HL-60/S4 treated with phorbol 12-myristate 13-acetate at 8.2 ng/mL for 4 days and 3 days (cell line): ENCODE measurements around the gene SETD1B.

ENCODE experiments used
- in situ Hi-C: fragments of 300-500 bp; cut with MboI; formaldehyde crosslinking; loops from 2 replicates; pipeline ENCODE4 v1.15.0; 2022; ENCODE audit warnings: low sequenced_read_pairs

SETD1B gene

DNA sequence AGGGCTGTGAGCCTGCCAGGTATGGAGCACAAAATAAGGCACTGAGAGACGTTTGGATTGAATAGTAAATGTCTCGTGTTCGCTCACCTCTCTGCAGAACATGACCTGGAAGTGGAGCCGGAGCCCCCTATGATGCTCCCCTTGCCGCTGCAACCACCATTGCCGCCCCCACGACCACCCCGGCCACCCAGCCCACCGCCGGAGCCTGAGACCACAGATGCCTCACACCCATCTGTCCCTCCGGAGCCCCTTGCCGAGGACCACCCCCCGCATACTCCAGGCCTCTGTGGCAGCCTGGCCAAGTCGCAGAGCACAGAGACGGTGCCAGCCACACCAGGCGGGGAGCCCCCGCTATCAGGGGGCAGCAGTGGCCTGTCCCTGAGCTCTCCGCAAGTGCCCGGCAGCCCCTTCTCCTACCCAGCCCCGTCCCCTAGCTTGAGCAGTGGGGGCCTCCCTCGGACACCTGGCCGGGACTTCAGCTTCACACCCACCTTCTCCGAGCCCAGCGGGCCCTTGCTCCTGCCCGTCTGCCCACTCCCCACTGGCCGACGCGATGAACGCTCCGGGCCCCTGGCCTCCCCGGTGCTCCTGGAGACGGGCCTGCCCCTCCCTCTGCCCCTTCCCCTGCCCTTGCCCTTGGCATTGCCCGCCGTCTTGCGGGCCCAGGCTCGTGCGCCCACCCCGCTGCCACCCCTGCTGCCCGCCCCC is 18.7 kb downstream of the SETD1B start:
- in situ Hi-C loops = no loop called here

DNA sequence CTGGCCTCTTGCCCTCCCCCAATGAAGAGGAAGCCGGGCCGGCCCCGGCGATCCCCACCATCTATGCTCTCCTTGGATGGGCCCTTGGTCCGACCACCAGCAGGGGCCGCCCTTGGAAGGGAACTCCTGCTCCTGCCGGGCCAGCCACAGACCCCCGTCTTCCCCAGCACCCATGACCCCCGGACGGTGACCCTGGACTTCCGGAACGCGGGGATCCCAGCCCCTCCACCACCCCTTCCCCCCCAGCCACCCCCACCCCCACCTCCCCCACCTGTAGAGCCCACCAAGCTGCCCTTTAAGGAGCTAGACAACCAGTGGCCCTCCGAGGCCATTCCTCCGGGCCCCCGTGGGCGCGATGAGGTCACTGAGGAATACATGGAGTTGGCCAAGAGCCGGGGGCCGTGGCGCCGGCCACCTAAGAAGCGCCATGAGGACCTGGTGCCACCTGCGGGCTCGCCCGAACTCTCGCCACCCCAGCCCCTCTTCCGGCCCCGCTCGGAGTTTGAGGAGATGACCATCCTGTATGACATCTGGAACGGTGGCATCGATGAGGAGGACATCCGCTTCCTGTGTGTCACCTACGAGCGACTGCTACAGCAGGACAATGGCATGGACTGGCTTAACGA is 19.4 kb downstream of the SETD1B start:
- in situ Hi-C loops = no loop called here

DNA sequence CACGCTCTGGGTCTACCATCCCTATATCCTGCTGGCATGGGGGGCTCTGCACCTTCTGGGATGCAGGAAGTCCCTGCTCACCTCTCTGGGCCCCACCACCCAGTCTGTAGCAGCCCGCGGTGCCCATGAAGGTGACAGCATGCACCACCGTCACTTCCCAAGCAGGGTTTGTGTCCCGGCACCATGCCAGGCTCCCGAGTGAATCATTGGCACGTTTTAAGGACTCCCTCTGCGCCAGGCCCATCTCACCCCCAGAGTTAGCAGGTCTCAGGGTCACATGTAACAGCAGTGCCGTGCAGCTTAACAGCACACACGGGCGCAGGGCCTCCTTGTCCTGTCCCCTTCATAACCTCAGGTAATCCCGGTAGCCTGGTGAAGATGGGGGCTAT is 19.9 kb downstream of the SETD1B start:
- in situ Hi-C loops = no loop called here

DNA sequence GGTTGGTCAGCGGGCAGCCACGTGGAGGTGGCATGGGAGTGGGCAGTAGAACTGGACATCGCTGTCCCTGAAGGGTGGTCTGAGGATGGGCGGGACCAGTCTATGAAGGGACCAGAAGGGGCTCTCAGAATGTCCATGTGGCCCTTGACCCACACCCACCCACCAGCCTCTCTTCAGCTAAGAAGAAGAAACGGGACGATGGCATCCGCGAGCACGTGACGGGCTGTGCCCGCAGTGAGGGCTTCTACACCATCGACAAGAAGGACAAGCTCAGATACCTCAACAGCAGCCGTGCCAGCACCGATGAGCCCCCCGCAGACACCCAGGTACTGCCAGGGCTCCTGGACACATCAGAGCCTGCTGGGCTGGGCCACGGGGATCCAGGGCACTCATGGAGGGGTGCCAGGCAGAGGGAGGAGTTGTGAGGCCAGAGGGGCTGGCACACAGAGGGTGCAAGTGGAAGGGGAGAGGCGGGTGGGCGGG is 21.3 kb downstream of the SETD1B start:
- in situ Hi-C loops = no loop called here

DNA sequence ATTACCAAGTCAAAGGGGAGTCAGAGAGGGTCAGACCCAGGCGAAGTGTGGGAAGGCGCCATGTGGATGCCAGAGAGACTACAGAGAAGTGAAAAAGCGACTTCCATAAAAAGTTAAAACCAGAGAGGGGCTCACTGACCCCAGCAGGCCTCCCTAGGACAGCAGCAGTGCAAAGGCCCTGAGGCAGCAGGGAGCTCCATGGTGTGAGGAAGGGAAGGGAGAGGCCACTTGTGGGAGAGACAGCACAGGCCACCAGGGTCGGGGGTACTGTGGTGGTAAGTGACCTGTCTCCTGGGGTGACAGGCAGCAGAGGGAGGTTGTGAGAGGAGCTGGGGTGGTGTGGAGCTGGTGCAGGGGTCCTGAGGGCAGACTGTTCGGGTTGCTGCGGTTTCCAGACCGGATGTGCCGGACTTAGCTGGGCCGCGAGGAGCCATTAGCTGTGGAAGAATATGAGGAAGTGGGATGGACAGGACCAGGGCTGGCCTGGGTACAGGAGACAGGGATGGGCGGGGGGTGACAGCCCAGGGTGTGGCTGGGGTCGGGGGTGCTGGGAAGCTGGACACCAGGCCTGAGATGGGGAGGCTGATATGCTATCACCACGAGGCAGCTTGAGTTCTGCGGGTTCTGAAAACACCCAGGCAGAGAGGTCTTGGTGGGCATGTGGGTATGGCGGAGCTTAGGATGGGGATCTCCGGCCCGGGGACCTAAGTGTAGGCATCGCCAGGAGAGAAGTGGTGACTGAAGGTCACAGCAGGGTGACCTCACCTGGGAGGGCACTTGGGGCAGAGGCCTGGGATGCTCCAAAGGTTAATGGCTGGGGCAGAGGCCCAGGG is 22.7 kb downstream of the SETD1B start:
- in situ Hi-C loops = no loop called here

DNA sequence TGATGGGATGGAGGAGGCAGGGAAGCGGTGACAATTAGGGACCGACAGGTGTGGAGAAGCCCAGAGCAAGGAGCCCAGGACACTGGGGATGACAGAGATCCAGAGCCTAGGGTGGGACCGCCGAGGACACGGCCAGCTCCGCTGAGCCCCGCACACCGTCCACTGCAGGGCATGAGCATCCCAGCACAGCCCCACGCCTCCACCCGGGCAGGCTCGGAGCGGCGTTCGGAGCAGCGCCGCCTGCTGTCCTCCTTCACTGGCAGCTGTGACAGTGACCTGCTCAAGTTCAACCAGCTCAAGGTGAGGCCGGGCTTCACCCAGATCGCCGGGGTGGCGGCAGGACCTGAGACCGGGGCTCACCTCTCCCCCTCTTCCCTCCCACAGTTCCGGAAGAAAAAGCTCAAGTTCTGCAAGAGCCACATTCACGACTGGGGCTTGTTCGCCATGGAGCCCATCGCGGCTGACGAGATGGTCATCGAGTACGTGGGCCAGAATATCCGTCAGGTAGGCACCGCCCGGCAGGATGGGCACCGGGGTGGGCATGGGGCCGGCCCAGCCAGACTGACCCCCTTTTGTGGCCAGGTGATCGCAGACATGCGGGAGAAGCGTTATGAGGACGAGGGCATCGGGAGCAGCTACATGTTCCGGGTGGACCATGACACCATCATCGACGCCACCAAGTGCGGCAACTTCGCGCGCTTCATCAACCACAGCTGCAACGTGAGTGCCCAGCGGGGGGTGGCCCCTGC is 23.7 kb downstream of the SETD1B start:
- in situ Hi-C loops = no loop called here

DNA sequence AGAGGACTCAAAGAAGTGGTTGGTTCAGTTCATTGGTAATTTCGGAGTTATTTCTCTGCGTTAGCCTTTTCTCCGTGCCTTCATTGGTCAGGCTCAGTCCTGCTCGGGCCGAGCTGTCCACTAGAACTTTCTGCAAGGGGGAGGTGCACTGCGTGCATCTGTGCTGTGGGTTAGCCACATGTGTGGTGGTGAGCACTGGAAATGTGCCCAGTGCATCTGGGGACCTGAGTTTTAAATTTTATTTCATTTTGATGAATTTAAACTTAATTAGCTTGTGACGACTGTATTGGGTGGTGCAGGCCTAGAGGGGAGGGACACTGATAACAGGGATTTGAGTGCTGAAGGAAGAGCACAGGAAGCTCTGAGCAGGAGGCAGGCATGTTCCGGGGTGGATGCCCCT is 24.5 kb downstream of the SETD1B start:
- in situ Hi-C loops = no loop called here

DNA sequence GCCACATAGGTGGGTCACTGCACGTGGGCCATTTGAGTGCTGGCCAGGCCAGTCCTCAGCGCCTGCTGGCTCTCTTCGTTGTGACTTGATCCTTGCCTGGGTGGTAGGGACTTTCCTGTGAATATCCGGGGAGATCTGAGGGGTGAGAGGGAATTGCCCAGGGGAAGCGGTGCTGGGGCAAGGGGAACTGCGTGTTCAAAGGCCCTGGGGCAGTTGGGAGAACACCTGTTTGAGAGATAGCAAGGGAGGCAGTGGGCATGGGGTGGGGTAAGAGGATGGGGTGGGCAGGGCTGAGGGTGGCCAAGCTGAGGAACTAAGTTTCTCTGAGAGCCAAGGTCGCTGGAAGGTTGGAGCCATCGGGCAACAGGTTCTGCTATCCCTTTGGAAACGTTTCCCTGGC is 25.0 kb downstream of the SETD1B start:
- in situ Hi-C loops = no loop called here

DNA sequence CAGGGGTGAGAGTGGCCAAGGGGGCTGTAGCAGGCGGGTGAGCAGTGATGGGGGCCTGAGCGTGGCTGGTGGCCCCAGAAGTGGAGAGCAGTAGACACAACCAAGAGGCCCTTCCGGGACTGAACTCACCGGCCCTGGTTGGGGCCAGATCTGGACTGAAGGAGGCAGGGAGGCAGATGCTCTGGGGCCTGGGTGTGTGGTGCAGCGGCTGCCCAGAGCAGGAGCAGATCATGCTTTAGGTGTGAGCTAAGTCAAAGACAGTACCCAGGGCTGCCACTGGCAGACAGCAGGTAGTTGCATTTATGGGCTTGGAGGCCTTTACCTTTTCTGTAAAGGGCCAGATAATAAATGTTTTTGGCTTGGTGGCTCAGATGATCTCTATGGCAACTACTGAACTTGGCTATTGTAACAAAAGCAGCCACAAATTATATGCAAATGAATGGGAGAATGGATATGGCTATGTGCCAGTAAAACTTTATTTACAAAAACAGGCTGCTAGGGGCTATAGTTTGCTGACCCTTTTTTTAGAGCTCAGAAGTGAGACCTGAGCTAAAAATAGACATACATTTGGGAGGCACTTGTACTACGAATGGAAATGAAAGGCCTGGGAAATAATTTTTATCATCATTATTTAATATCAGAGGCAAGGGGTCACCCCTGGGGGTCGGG is 25.6 kb downstream of the SETD1B start:
- in situ Hi-C loops = no loop called here

DNA sequence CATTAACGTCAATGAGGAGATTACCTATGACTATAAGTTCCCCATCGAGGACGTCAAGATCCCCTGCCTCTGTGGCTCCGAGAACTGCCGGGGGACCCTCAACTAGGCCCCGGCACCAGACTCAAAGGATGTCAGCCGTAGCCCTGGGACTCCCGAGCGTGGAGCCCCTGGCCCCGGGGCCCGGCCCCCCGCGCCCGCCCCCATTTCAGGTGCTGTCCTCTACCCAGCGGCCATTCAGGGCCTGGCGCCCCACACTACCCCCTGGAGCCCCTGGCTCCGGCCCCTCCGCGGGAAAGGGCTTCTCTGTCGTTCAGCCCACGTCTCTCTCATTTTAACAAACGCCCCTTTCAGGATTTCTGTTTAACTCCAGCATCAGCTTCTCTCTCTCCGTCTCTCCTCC is 26.3 kb downstream of the SETD1B start:
- in situ Hi-C loops = no loop called here

DNA sequence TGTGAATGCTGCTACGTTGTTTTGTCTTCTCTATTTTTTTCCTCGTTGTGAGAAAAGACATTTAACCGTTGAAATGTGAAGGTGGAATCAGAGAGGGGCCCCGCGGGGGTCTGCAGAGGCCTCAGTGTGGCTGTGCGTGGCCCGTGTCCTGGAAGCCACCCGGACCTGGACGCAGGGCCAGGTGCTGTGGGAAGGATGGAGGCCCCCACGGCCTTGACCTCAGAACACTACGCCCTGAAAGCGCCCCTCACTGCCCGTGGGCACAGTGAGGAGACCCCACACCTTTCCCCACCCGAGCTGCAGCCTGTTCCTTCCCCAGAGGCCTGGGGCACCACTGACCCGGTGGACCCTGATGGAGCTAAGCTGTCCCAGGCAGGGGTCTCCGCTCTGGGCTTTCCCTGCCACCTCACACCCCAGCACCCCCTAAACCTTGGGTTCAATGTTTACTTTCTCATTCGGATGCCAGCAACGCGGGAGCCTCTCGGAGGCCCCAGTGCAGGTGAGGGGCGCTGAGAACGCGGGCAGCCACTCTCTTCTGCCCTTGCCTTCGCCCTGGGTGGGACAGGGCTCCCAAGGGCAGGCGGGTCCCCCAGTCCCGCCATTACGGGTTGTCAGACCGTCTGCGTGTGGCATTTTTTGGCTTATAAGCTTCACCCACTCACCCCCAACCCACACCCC is 26.9 kb downstream of the SETD1B start:
- in situ Hi-C loops = no loop called here

DNA sequence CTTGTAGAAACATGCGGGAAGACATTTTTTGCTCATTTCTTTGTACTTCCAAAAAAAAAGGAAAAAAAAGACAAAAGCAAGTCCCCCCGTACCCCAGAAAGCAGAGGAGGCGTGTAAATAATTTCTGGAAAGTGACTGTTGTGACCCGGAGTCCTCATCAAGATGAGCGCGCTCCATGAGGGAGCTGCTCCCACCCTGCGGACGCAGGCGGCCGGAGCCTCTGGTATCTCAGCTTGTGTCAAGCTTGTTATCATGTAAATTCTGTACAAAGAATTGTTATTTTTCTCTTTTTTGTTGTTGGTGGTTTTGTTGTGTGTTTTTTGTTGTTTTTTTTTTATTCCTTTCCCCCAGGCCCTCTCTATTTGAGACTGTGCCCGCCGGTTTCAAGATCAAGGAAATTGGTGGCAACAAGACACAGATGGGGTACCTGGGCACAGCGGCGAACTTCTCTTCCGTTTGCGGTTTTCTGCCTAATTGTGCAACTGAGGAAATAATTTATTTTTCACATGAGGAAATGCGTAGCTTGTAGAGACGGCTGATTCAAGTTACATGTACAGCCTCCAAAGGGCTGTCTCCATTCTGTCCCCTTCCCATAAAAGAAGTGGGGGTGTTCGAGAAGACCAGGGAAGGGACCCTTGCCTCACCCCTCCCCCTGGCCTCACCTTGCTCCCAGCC is 27.9 kb downstream of the SETD1B start:
- in situ Hi-C loops = no loop called here

DNA sequence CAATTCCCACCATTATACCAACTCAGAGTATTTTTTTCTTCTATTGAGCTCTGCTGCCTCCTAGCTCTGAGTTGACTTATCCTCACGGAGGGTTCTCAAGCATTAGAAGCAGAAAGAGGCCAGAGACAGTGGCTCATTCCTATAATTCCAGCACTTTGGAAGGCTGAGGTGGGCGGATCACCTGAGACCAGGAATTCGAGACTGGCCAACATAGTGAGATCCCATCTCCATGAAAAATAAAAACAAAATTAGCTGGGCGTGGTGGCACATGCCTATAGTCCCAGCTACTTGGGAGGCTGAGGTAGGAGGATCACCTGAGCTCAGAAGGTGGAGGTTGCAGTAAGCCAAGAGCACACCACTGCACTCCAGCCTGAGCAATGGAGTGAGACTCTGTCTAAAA is 33.9 kb downstream of the SETD1B start:
- in situ Hi-C loops = no loop called here

DNA sequence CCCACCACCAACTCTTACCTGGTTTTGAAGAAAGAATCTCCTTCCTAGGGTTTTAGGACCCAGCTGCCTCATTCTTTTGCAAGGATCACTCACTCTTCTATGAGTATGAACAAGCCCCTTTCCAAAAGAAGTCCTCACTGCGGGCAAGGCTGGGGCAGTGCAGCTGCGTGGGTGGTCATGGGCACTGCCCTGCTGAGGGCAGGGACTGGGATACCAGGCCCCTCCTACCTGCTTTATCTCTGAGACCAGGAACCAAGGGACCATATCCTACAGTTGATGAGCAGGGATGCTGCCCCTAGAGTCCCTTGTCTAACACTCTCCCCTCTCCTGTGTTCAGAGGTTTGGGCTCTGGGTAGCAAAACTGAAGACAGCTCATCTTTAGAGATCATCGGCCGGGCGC is 34.3 kb downstream of the SETD1B start:
- in situ Hi-C loops = no loop called here

DNA sequence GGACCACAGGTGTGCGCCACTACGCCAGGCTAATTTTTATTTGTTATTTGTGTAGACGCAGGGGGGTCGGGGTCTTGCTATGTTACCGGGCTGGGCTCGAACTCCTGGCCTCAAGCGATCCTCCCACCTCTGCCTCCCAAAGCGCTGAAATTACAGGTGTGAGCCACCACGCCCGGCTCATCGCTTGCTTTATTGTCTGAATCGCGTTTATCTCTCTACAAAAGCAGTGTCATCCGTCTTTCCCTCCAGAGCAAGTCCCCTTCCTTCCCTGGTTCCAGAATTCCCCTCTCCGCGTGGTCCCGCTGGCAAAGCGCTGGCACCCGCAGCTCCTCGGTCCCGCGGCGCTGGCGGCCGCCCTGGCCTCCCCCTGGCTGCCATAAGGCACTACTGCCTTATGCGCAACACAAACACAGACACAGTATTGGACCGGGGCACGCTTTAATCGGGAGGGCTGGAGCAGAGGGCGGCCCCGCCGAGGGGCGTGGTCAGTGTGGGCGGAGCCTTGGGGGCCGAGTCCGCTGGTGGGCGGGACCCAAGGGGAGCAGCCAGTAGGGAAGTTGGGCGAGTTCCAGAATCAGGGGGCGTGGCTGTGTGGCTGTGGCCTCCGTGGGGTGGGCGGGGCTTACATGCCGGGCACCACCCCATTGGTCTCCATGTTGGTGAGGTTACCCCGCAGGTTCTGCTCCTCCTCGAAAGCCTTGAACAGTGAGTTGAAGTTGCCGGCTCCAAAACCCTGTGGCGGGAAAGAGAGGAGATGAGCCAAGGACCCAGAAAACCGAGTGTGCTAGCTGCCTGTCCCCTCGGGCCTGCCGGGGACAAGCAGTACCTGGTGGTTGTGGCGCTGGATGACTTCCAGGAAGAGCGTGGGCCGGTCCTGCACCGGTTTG is 35.5 kb downstream of the SETD1B start:
- in situ Hi-C loops = no loop called here

DNA sequence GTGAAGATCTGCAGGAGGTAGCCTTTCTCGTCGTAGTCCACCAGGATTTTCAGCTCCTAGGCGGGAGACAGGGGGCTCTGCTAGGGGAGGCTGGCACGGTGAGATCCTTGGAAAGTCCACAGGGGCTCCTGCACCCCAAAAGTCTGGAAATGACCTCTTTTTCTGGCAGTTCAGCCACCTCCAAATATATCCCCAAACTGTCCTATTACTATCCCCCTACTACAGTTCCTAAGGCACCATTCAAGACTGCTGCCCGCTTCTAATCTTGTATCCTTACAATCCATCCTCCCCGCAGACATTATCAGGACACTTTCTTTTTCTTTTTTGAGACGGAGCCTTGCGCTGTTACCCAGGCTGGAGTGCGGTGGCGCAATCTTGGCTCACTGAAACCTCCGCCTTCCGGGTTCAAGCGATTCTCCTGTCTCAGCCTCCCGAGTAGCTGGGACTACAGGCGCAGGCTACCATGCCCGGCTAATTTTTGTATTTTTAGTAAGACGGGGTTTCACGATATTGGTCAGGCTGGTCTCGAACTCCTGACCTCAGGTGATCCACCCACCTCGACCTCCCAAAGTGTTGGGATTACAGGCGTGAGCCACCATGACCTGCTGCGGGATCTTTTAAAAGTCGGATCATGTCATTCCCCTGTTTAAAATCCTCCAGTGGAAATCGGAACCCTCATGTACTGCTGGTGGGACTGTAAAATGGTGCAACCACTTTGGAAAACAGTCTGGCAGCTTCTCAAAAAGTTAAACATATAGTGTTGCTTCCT is 36.4 kb downstream of the SETD1B start:
- in situ Hi-C loops = no loop called here

DNA sequence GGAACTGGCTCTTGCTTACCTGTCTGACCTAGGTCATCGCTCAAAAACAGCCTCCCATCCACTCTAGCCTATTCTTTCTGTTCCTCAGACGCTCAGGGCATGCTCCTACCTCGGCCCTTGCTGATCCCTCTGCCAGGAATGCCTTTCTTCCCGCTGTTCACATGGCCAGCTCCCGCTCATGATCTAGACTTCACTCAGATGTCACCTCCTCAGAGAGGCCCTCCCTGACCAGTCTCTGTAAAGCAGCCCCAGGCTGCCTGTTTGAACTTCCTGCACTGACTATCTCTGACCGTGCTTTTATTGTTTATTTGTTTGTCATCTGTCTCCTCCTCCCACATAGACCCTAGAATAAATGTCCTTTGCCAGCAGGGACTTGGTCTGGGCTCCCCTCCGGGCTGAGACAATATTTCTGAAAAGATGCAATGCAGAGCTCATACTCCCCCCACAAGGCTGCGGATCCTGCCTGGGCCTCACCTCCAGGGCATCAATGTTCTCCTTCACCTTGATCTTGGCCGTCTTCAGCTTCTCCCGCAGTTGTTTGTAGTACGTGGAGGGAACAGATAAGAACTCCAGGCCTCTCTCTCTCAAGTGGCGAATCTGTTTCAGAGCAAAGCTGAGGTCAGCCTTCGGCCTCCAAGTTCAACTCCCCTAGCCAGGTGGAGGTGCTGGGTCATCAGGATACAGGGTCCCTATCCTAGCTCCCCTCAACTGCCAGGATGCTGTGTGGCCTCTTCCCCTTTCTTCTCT is 39.6 kb downstream of the SETD1B start:
- in situ Hi-C loops = no loop called here
